NCI-H146 treated with DMSO at 0.1 percent for 48 hours (cell line): ENCODE measurements around the gene ANKLE2.

ENCODE experiments used
- DNase-seq: peaks from one replicate; lab custom pipeline; 2025; ENCODE audit not compliant: unreplicated experiment; lab: John Stamatoyannopoulos, UW

The ANKLE2 gene

DNA sequence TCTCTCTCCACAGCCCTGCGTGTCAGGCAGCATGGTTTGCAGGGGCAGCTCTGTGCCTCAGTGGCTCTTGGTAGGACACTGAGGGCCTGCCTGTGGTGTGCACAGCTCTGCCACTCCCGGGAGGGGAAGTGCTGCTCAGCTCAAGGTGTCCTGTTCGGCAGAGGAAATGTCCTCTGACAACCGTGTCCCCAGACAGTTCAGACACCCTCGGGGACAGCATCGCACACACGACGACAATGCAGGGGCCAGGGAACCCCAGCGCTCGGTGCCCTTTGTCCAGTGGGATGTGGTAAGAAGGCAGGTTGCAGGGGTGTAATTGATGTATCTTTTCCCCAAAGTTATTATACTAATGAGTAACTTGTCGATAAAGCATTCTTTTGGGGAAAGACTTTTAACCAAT, 14.2 kb downstream of the ANKLE2 start:
- DNase-seq, result no peak

DNA sequence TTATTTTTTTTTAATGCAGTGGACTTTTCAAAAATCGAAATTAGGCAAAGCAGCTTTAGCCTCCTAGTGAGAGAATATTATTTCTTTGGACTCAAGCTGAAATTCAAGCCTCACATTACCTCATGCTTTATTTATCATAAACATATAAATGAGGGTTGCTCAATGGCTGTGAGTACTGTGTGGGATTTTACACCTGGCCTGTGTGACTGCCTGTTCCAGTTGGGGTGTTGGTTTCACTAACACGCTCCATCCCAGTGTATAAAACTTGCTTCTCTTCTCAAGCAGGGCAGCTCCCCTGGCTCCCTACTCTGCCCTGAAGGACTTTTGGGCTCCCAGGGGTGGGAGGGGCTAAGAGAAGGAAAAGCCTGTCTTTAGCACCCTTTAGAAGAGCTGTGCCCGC, 15.0 kb downstream of the ANKLE2 start:
- no peak for DNase-seq

DNA sequence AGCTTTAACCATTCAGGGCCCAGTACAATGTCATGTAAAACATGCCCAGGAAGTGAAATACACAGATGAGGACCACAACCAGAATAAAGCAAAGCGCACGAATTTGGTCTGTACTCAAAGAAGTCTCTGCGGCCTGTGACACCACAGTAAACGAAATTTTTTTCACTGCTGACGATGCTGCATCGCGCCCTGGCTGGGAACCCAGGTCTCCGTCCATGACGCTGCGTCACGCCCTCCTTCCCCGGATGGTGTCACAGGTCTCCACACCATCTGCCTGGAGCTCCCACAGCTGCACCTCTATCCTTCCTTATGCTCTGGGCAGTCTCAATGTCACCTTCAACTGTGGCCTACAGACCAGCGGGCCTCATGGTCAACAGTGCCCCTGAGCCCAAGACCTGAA, 17.8 kb downstream of the ANKLE2 start:
- no peak for DNase-seq

DNA sequence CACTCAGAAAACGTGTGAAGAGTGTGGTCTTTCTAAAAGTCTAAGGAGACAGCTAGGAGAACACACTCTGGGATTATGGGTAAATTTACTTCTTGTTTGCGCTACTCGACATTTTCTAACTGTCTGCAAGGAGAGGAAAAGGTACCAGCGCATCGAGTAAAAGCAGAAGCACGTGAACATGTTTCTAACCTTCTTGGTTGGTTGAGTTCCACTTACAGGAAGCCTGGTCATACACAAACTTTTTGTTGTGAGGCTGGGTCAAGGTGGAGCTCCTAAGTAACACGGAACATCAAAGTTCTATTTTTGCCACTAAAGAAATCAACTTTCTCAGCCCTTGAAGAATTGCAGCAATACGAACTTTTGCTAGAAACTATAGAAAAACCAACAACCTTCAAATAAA, 20.0 kb downstream of the ANKLE2 start:
- no peak for DNase-seq

DNA sequence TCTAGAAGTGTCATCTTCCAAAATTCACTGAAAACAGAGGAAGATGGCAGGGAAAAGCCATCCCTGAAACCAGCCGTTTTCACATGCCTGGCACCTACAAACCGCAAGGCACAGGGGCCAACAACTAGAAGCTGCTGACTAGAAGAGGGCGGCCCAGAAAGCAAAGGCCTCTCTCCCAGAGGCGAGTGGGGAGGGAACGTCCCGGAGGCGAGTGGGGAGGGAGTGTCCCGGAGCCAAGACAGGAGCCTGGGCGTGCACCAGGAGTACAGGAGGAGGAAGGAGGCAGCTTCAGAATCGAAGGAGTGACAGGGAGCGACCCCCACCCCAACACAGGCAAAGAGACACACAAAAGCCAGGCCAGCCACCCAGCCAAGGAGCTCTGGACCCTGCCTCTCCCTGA, 21.0 kb downstream of the ANKLE2 start:
- DNase-seq, result no peak

DNA sequence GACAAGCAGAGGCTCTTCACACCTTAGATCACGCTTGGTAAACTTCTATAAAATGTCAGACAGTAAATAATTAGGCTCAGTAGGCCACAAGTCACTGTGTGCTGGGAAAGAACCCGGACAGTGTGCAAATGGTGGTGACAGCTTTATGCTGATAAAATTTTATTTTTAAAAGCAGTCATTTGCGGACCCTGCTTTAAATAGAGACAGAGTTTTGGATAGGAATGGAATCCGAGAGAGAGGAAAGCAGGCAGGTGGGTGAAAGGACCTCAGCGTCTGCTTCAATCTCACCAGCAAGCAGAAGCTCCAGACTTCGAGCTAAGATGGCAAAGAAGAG, 21.4 kb downstream of the ANKLE2 start:
- DNase-seq, result no peak

DNA sequence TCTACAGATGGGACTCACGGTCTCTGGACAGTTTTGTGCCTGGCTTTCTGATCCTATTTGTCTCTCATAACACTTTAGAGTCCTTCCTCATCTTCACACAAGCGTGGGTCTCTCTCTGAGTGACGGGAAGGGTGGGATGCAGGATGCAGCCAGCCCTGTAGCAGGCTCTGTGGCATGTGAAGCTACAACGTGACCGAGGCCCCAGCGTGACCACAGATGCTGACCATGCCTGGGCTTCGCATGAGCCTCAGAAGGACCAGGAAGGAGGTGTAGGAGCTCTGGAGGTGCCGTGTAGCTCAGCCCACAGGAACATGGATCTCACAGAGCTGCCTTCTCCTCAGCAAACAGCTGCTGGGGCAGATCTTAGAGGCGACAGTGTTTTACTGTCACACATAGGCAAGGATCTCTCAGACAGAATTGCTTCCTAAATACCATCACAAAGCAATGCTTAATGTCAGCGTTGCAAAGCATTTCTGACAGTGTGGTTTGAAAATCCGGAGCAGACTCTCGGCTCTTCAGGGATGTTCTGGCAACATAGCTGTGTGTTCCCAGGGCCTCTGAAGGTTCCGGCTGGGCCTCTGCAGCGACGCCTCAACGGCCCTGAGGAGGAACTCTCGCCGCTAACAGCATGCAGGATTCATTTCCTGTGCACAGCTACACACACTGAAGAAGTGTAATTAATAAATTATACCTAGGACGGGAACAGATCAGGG, 21.9 kb downstream of the ANKLE2 start:
- no peak for DNase-seq

DNA sequence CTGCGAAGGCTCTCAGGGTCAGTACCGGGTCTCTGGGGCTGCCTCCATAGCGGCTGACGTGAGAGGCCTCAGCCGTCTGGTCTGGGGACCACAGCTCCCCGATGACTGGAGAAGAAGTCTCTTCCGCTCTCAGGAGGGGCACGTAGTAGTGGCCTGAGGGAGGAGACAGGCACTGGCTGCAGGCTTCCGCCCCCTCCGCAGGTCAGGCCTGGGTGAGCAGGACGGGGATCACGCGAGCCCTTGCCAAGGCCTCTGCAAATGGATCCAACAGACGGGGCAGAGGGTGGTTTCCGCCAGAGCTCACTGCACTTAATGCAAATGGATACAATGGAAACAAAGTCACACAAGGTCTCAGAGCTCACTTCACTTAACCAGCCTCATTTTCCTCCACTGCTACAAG, 24.7 kb downstream of the ANKLE2 start:
- no peak for DNase-seq

DNA sequence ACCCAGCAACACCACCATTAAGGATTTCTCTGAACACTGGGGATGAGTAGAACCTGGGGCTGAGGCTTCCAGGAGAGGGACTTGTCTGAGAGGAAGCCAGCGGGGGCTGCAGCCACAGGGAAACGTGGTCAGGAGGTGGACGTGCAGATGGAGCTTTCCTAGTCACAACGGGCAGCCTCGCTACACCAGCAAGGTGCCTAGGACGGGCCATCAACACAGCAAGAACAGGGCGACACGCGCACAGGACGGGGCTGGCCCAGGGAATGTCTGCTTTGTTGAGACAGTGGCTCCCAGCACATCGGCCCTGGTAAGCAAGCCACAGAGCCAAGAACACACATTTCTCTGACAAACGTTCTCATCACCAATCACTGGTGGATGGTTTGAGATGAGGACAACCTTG, 25.3 kb downstream of the ANKLE2 start:
- DNase-seq, result no peak

DNA sequence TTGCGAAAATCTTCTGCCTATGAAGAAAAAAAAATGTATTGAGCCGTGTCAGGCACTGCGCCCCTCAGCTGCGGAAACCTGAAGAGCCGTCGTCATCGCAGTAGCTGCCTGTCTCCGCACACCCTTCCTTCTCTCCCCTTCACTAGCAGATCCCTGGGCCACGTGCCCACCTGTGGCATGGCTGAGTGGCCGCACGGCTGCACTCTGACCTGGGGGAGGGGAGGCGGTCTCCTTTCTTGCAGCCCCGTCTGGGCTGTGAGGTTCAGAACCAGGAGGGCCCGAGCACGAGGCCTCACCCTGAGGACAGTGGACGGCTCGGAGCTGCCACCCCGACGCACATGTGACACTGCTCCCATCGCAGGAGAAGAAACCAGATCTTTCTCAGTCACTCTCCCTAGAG, 26.1 kb downstream of the ANKLE2 start:
- DNase-seq, result no peak

DNA sequence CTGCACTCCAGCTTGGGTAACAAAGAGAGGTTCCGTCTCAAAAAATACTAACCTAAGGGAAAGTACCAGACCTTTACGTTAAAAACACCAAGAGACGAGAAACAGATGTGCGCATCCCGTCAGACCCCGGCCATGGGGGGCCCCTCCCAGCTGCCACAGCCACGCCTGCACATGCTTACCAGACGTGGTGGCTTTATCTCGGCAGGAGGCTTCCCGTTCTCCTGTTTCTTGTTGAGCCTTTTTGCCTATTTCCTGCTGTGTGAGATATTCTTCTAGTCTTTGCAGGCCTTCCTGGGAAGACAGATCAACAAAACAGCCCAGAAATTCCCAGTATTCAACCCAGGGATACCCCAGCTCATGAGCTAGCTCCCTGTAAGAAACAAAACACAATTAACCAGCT, 27.4 kb downstream of the ANKLE2 start:
- DNase-seq, result no peak

DNA sequence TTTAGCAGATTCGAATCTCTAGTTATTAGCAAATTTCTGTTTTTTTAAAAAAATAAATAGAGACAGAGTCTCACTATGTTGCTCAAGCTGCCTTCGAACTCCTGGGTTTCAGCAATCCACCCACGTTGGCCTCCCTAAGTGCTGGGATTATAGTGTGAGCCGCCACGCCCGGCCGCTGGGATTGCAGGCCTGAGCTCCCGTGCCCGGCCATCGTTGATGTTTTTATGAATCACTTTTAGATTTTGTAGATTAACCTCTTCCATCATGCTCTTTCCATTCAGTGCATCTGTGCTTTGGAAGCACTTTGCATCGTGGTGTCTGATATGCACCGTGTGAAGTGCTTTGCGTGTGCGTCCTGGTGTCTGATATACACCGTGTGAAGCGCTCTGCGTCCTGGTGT, 30.1 kb downstream of the ANKLE2 start:
- no peak for DNase-seq

DNA sequence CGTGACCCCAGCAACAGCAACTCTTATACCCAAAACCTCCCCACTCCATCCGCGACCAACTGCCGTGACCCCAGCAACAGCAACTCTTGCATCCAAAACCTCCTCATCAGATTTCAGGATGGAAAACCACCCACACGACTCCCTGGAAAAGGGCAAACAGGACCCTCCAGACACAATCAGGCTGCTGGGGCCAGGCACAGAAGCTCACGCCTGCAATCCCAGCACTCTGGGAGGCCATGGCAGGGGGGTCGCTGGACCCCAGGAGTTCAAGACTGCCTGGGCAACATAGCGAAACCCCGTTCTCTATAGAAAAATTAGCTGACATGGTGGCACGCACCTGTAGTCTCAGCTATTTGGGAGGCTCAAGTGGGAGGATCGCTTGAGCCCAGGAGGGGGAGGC, 31.3 kb downstream of the ANKLE2 start:
- DNase-seq, result no peak

DNA sequence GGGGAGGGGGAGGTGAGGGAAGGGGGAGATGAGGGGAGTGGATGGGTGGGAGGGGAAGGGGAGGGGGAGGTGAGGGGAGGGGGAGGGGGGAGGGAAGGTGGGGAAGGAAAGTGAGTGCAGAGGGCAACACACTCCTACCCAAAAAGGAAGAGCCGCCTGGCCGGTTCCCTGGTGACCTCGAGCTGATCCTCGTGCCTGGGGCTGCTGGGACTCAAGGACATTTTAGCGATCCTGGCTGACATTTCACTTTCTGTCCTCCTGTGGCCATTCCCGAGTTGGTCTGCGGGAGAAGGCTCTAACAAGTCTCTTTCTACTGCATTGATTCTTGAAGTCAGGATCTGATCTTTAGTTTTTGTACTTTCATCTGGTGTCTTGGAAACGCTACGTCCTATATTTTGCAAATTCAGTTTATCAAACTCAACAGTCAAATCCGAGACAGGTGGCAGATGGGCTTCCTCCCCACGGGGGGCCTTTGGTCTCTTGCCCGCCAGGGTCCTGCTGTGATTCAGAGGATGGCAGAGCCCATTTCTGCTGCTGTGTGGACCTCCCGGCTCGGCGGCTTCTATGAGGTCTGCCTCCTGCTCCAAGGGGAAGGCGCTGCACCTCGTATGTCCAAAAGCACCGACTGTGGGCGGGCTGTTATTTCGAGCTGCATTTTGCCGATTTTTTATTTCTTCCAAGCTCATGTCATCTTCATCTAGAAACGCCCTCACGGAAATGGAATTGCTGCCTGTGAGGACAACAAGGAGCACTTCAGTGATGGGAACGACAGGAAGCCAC, 31.9 kb downstream of the ANKLE2 start:
- DNase-seq, result no peak

DNA sequence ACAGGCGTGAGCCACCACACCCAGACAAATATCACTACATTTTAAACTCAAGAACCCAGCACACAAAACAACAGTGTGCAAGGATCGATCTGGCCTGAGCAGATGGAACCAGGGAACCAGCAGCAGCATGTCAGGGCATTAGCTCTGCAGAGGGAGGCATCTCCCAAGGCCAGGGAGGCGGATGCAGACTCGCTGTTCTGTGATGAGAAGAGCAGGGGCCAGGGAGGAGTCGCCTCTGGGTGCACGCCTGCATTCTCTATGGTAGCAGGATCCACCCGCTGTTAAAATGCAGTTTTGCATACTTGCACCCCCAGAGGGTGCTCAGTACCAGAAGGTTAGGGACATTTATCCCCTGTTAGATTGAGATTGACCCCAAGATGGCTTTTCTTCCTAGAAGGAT, 33.1 kb downstream of the ANKLE2 start:
- DNase-seq, result no peak

DNA sequence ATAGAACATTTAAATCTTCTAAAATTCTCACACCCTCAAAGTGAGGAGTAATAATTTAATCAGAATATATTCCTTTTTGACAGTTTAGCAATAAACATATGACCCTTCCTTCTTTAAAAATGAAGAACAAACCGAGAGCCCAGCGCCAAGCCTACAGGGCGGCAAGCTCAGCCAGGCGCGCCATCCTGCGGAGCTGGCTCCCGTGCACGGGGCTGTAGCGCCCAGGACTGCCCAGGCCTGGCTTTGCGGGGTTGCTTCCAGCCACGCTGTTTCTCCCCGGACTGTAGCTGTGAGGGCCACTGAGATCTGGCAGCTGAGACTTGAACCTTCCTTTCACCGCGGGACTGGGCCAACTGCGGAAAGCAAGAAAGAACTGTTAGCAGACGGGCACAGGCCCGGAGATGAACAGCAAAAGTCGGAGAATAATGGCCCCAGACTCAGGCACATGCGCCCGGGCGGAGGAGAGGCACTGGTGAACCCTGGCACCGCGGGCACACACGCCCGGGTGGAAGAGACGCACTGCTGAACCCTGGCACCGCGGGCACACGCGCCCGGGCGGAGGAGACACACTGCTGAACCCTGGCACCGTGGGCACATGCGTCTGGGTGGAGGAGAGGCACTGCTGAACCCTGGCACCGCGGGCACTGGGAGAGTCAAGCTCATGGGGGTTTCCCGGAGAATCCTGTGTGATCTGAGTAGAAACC, 34.4 kb downstream of the ANKLE2 start:
- no peak for DNase-seq

DNA sequence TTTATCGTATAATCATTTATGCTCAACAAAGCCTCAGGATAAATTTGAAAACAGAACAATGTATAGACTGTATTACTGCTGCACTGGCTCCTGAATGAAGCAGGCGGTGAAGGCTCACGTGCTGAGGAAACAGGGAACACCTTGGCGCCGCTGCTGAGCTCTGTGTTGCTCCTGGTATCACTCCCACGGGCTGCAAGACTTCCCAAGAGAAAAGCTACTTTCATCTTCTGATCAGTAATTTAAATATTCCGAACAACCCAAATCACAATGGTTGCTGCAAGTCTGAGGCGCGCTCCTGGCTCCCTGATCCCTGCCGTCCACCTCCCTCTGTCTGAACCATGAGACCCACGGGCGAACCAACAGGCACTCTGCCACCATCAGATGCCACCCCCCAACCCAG, 35.2 kb downstream of the ANKLE2 start:
- DNase-seq, result no peak

DNA sequence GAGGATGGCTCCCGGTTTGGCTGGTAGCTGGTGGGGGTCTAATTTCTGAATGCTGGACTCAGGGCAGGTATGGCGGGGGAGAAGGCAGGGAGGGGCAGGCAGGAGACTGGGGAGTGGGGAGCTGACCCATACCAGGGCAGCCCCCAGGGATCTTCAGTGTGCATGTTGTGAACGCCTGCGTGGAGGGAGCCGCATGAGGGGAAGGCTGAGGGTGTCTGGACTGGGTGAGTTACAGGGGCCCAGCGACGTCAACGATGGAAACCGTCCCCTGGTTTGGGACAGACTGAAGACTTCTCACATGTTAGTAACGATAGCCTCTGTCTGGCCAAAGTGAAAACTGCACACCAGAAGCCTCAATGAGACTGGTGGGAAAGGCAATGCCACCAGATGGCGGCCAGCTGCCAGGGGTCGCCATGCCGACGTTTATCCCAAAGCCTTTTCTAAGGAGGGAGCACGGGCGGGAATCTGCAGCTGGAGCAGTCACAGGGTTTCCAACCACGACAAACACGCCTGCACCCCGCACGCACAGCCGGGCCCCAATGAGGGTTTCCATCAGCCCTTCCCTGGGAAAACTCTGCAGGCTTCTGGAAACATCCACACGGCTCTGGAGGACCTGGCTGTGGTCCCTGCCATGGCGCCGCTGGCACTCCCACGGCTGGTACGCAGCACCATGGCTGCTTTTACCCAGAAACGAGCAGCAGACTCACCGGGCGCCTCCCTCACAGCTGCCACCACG, 37.0 kb downstream of the ANKLE2 start:
- DNase-seq, result no peak

DNA sequence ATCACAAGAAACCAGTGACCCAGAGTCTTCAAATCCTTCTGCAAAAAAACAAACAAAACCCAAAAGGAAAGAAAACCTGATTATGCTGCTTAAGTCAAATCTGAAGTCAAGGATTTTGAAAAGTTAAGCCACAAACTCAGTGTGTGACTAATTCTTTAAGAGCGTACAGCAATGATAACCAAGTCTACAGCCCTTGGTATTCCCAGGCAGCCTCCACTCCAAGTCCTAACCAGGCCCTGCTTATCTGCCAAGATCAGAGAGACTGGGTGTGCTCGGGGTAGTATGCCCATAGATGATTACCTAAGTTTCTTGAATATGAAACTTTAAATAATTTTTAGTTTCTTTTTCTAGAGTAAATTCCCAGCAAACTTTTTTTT, 37.9 kb downstream of the ANKLE2 start:
- DNase-seq, result no peak

DNA sequence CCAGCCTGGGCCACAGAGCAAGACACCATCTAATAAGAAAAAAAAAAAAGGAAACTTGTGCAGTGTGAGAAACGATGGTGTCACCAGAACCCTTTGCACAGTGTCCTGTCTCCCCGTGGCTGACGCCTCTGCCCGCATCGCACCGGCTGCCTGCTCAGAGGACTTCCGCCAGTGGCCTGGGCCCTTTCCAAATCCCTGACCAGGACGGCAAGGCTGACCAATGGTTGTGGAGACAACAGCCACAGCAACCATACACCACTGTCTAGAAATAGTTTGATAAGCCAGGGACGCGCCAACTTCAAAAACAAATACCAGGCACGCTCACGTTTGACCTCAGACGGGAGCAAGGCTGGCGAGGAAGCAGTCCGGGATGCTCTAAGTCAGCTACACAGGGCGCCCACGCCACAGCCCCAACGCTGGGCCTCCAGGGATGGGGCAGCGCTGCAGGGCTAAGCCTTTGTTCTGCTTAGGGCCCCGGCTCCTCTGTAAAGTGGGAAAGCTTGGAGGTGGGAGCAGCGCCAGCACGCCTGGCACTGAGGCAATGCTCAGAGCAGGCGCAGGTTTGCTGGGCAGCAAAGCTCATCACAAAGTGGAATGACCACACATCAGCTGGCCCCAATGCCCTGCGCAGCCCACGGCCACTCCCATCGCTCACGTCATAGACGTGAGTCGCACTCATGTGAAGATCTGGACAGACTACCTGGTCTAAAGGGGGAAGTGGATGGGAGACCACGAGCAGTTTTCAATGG, 38.4 kb downstream of the ANKLE2 start:
- no peak for DNase-seq
